Lower leg skin (tissue), 4 donors: Measurements from ENCODE around the gene C1orf105. TPM values are rescaled to one million over a fixed set of nuclear protein-coding genes. Genes with fewer than 3 reads are reported as not detected.

Experiments used
- DNase-seq, 2 donors: peaks; one replicate each; pipeline ENCODE4 v3.0.0-alpha.2; 2019; ENCODE audit warnings: low spot score in 2 of 2
- H3K4me3 ChIP-seq: fragments of 200-600 bp; sonication (generic); 2 replicates; pipeline ENCODE4 v1.5.1; 2017; ENCODE audit warnings: mild to moderate bottlenecking, low read depth; ENCODE audit not compliant: poor library complexity, severe bottlenecking
- POLR2A ChIP-seq, 2 donors: fragments of 450-650 bp; IDR thresholded peaks; one replicate each; pipeline ENCODE4 v1.6.1; 2016 to 2017; ENCODE audit warnings: antibody characterized with exemption in 2 of 2, mild to moderate bottlenecking in 1 of 2, moderate library complexity in 1 of 2
- WGBS, 2 donors: methylation state at CpG; one replicate each; pipeline ENCODE4 v1.1.5; 2018; 5-methylcytosine and 5-hydroxymethylcytosine counted together
- intact Hi-C: fragments of 100-400 bp; cut with DNase I; formaldehyde crosslinking; loops from one replicate; pipeline ENCODE4 v1.15.0; 2023; ENCODE audit warnings: low total_unique reads
- total RNA-seq, 4 donors: library from RNA; depleted of rRNA; stranded (reverse); fragments of >200 nt; gene quantifications; one replicate each; pipeline ENCODE4 v1.1.0, GENCODE V29; 2016
- TF ChIP-seq, protein P1 (sequence below), 3 donors: fragments of 450-650 bp; IDR thresholded peaks; one replicate each; pipeline ENCODE4 v1.5.1; 2016; ENCODE audit warnings: antibody characterized with exemption in 3 of 3, mild to moderate bottlenecking in 3 of 3, moderate library complexity in 2 of 3

The C1orf105 gene
- total RNA-seq, 4 donors from 2014 or later = 2.1 to 4.6 (median 3.0) TPM; not detected in 1

DNA sequence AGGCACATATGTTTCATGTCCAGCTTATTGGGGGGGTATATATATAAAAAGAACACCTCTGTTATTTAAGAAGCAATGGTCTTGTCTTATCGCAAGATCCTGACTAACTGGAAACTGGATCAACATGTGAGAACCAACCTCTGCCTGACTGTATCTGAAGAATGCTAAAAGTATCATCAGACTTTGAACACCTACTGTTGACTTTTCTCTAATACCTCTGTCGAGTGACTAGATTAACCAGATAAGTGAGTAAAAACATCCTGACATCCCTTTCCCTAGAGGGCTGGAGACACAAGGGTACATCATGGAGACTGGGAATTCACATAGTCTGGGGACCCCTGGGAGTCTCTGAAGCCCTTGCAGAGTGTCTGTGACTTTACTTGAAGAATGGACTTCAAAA, 49.7 kb downstream of the C1orf105 start:
- 69 to 76% methylated on average over 2 of the region's 2 CpGs for WGBS, 2 donors
- H3K4me3 ChIP-seq = no peak overlapping the region
- TF ChIP-seq, protein P1, sequence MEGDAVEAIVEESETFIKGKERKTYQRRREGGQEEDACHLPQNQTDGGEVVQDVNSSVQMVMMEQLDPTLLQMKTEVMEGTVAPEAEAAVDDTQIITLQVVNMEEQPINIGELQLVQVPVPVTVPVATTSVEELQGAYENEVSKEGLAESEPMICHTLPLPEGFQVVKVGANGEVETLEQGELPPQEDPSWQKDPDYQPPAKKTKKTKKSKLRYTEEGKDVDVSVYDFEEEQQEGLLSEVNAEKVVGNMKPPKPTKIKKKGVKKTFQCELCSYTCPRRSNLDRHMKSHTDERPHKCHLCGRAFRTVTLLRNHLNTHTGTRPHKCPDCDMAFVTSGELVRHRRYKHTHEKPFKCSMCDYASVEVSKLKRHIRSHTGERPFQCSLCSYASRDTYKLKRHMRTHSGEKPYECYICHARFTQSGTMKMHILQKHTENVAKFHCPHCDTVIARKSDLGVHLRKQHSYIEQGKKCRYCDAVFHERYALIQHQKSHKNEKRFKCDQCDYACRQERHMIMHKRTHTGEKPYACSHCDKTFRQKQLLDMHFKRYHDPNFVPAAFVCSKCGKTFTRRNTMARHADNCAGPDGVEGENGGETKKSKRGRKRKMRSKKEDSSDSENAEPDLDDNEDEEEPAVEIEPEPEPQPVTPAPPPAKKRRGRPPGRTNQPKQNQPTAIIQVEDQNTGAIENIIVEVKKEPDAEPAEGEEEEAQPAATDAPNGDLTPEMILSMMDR (IDR thresholded peaks at IDR 0.05) = no peak
- no peak for TF ChIP-seq POLR2A (IDR thresholded peaks at IDR 0.05)
- no peak for DNase-seq
- intact Hi-C loops = no loop called here

DNA sequence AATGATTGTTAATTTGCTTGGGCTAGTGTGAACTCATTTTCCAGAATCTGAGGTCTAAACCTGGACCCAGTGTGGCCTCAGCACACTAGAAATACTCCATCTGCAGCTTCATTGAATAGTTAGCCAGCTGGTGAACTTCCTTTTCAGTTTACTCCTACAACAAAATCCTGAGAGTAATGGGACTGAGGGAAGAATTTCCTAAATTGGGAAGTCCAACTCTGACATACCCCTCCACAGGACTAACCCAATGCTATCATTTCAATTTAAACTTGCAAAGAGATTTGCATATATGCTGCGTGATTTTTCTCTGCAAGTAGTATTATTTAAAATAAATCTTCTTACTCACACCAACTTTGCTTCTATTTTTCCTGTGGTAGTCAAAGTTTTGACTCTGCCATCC, 51.2 kb downstream of the C1orf105 start:
- no peak for TF ChIP-seq POLR2A (IDR thresholded peaks at IDR 0.05)
- DNase-seq = no peak
- WGBS, 2 donors = 100% methylated on average over 1 of the region's 1 CpG
- intact Hi-C loops = no loop called here
- H3K4me3 ChIP-seq = no peak overlapping the region

DNA sequence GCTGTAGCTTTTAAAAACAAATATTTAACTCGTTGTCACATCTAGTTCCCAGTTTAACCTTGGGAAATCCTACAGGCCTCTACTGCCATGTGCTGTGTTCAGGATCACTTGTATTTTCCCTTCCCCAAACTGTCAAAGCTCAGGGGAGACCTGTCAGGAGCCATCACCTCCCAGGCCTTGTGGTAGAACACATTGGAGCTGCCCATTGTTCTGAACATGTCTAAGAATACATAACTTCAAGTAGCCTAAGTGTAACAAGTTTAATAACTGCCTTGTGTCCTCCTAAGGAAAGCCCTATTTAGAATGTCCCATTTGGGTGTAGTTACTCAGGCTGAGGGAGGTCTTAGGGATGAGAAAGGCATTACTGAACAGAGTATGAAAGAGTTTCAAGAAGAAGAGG, 52.0 kb downstream of the C1orf105 start:
- no peak for DNase-seq
- WGBS, 2 donors = 80 to 86% methylated on average over 1 of the region's 1 CpG
- no peak for TF ChIP-seq POLR2A (IDR thresholded peaks at IDR 0.05)
- TF ChIP-seq, protein P1 (IDR thresholded peaks at IDR 0.05) = no peak
- H3K4me3 ChIP-seq = no peak overlapping the region
- intact Hi-C loops = no loop called here

DNA sequence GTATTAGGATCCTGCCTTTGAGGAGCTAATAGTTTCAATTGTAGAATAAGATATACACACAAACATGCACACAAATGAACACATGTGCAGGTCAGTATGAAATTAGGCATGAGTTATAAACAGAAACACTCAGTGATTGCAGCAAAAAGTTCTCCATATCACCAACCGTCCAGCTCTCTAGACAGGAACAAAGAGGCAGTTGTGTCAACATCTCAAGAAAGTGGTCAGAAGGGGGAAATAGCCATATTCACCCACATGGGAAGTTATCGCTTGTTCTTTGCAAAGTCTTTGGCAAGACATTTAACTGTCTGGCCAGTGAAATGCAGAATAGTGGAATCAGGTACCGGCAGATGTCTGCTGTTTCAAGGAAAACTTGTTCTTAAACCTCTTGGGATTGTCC, 52.8 kb downstream of the C1orf105 start:
- no peak for DNase-seq
- WGBS, 2 donors = 60 to 66% methylated on average over 3 of the region's 3 CpGs
- intact Hi-C loops = no loop called here
- H3K4me3 ChIP-seq = no peak overlapping the region
- TF ChIP-seq, protein P1 (IDR thresholded peaks at IDR 0.05) = no peak
- TF ChIP-seq POLR2A (IDR thresholded peaks at IDR 0.05) = no peak

DNA sequence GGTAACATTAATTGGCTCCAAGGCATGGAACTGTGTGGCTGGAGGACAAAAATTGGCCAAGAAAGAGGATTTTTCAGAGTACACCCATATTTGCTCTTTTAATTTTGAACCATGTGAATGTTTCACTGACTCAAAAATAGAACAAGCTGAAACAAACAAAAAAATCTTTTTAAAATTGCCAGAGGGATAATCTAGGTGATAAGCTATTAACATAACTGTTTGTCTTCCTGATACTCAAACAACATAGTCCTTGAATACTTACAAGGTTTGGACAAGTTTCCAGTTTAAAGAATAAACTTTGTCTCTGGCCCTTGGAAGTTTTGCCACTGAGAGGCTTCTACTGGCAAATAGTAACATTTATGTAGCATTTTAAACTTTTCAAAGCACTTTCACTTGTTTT, 53.4 kb downstream of the C1orf105 start:
- no peak for DNase-seq
- TF ChIP-seq POLR2A (IDR thresholded peaks at IDR 0.05) = no peak
- TF ChIP-seq, protein P1 (IDR thresholded peaks at IDR 0.05) = no peak
- intact Hi-C loops = no loop called here
- no peak overlapping the region for H3K4me3 ChIP-seq

DNA sequence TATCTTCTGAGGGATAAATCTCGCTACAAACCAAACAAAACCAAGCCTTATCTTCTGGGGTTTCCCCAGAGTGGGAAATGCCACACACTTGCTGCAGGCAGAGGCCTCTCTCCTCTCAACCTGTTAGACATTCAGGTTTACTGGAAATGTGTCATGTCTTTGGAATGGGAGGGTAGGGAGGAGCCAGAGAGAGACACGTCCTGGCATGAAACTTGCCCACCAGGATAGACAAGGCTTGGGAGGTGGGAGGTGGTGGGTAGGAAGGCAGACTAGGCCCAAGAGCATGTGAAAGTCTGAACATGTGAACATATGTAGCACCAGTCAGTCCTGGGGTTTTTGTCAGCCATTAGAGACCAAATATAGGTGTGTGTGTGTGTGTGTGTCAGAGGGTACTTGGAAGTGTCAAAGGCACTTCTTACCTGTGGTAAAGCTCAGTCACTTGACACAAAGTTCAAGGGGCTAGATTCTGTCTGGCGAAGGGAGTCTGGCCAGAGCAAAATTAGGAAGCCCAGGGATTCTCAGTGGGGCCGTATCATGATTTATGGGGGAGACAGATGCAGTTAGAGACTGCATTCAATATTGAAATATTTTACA, 55.8 kb downstream of the C1orf105 start:
- no peak overlapping the region for H3K4me3 ChIP-seq
- TF ChIP-seq POLR2A (IDR thresholded peaks at IDR 0.05) = no peak
- TF ChIP-seq, protein P1 (IDR thresholded peaks at IDR 0.05) = no peak
- peak in 1 of 2 donors; percentile 31 for DNase-seq
- 60 to 75% methylated on average over 4 of the region's 4 CpGs for WGBS, 2 donors
- intact Hi-C loops = no loop called here
